ENCODE measurements around the gene NGEF. TPM values are rescaled to one million over a fixed set of nuclear protein-coding genes. Genes with fewer than 3 reads are reported as not detected.
A peak's percentile ranks its signal among the peaks of the same experiment; 100 is the strongest.

NGEF gene
- total RNA-seq, 1 donor from 2014 or later = 0.16 TPM

GRCh38 chr2:232937278-232937906, 75.7 kb downstream of the NGEF start:
- Histone ChIP-seq H3K4me3 (no peak overlapping the region), H3K9me3 (replicated peaks) (peaks cover 13% of the 10 kb centered on the region), H3K36me3 (no peaks in the 10 kb centered on the region), H3K27me3 (ENCODE audit: low read depth) (peaks cover 56% of the 10 kb centered on the region), H3K4me1 (no peaks in the 10 kb centered on the region), H3K27ac (replicated peaks) (no peak overlapping the region)
- intact Hi-C loops (cut with micrococcal nuclease) = no loop called here
- no peak for DNase-seq
- TF ChIP-seq, protein P1, sequence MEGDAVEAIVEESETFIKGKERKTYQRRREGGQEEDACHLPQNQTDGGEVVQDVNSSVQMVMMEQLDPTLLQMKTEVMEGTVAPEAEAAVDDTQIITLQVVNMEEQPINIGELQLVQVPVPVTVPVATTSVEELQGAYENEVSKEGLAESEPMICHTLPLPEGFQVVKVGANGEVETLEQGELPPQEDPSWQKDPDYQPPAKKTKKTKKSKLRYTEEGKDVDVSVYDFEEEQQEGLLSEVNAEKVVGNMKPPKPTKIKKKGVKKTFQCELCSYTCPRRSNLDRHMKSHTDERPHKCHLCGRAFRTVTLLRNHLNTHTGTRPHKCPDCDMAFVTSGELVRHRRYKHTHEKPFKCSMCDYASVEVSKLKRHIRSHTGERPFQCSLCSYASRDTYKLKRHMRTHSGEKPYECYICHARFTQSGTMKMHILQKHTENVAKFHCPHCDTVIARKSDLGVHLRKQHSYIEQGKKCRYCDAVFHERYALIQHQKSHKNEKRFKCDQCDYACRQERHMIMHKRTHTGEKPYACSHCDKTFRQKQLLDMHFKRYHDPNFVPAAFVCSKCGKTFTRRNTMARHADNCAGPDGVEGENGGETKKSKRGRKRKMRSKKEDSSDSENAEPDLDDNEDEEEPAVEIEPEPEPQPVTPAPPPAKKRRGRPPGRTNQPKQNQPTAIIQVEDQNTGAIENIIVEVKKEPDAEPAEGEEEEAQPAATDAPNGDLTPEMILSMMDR (IDR thresholded peaks at IDR 0.05; ENCODE audit: borderline replicate concordance) = no peak

DNA sequence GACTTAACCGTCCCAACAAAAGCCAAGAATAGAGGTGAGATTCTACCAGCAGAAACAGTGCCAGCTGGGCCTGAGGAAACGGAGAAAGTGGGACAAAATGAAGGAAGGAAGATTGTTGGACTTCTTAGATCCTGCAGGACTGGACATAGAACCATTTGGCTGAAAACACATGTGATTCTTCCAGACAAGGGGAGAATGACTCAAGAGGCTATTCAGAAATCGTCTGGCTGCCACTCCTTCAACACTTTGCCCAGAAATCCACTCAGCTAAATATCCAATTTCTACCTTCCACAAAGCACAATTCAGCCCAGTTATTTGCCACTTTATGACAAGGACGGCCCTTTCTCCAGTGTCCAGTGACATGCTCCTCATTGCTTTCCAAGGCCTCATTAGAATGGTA, 81.4 kb downstream of the NGEF start:
- Histone ChIP-seq H3K4me1 (peaks cover 18% of the 10 kb centered on the region), H3K27ac (replicated peaks) (no peak overlapping the region), H3K4me3 (no peak overlapping the region), H3K27me3 (ENCODE audit: low read depth) (peaks cover 84% of the 10 kb centered on the region), H3K9me3 (replicated peaks) (no peaks in the 10 kb centered on the region), H3K36me3 (no peaks in the 10 kb centered on the region)
- DNase-seq = no peak
- TF ChIP-seq, protein P1 (IDR thresholded peaks at IDR 0.05; ENCODE audit: borderline replicate concordance) = no peak
- intact Hi-C loops (cut with micrococcal nuclease) = no loop called here

- H3K9me3 ChIP-seq (replicated peaks) = no peaks in the 10 kb centered on the region
- H3K4me1 ChIP-seq = peaks cover 19% of the 10 kb centered on the region
- no peak for DNase-seq
- intact Hi-C loops (cut with micrococcal nuclease) = no loop called here
- TF ChIP-seq, protein P1 (IDR thresholded peaks at IDR 0.05; ENCODE audit: borderline replicate concordance) = no peak
- H3K27me3 ChIP-seq (ENCODE audit: low read depth) = peaks cover 95% of the 10 kb centered on the region
- H3K27ac ChIP-seq (replicated peaks) = no peak overlapping the region
- no peak overlapping the region for H3K4me3 ChIP-seq
- no peaks in the 10 kb centered on the region for H3K36me3 ChIP-seq
Measured at GRCh38 chr2:232930059-232930400, 83.0 kb downstream of the NGEF start.

DNA sequence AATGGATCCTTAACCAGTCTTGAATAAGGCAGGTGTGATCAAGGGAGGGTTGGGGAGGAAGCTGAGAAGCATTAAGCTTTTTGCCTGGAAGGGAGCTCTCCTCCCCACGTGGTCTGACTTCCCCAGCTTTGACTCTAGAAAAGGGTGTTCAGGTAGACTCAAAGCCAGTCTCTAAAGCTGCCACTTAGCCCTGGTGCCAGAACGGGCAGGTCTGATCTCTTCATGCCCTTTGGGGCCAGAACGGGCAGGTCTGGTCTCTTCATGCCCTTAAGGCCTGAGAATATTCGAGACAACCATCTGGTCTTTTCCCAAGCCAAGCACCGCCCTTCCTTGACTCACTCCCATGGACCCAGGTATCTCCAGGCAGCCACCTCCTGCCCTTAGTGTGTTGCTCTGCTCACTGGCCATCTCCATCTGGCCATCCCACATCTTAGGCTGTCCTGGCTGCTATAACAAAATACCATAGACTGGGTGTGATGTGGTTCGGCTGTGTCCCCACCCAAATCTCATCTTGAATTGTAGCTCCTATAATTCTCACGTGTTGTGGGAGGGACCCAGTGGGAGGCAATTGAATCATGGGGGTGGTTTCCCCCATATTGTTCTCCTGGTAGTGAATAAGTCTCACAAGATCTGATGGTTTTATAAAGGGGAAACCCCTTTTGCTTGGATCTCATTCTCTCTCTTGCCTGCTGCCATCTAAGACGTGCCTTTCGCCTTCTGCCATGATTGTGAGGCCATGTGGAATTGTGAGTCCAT, 83.6 kb downstream of the NGEF start:
- peaks cover 95% of the 10 kb centered on the region for H3K27me3 ChIP-seq (ENCODE audit: low read depth)
- intact Hi-C loops (cut with micrococcal nuclease) = no loop called here

GRCh38 chr2:232928551-232929302, 84.3 kb downstream of the NGEF start:
- no peak overlapping the region for H3K27ac ChIP-seq (replicated peaks)
- DNase-seq = no peak
- H3K9me3 ChIP-seq (replicated peaks) = peaks cover 4% of the 10 kb centered on the region
- intact Hi-C loops (cut with micrococcal nuclease) = no loop called here
- peak overlapping the region; percentile 52 for H3K4me3 ChIP-seq
- peaks cover 98% of the 10 kb centered on the region for H3K27me3 ChIP-seq (ENCODE audit: low read depth)
- peaks cover 19% of the 10 kb centered on the region for H3K4me1 ChIP-seq
- TF ChIP-seq, protein P1 (IDR thresholded peaks at IDR 0.05; ENCODE audit: borderline replicate concordance) = no peak
- no peaks in the 10 kb centered on the region for H3K36me3 ChIP-seq

More for the DNA sequence above, 83.6 kb downstream of the NGEF start:
- peaks cover 19% of the 10 kb centered on the region for H3K4me1 ChIP-seq
- no peaks in the 10 kb centered on the region for H3K36me3 ChIP-seq
- H3K27ac ChIP-seq (replicated peaks) = no peak overlapping the region
- peaks cover under 1% of the 10 kb centered on the region for H3K9me3 ChIP-seq (replicated peaks)
- DNase-seq = no peak
- TF ChIP-seq, protein P1 (IDR thresholded peaks at IDR 0.05; ENCODE audit: borderline replicate concordance) = no peak
- no peak overlapping the region for H3K4me3 ChIP-seq

Measured in left ventricle myocardium inferior (tissue), 1 donor.